ENCODE measurements around the gene PPP1R12B. TPM values are rescaled to one million over a fixed set of nuclear protein-coding genes. Genes with fewer than 3 reads are reported as not detected.

Gene PPP1R12B
- polyA plus RNA-seq, 2 donors = 7.5 to 14.7 TPM

DNA sequence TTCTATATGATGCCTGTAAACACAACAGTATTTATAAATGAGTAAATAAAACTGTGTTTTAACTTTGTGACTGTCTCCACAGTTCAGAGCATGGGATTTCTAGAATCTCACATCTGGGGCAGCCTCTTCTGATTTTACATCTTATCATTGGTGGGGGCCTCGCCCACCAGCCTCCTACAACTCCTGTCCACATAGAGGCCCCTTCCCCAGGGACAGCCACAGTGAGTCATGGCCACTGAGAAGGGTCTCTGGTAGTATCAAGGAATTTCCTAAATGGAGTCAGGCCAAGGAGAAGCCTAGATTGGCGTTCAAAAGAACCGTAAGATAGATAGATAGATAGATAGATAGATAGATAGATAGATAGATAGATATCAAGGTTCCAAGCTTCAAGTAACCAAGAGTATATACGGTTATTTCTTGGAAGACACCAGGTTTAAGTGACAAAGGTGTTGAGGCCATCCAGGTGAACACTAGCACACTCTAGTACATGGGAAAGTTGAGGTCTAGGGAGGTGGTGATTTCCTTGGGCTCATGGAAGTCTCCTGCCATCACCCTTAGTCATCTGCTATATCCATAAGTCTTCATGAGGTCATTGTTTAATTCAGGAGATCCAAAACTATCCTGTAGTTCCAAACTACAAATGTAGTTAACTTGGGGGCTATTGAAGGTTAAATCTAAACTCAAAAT, 240.1 kb downstream of the PPP1R12B start:
- H3K9me3 ChIP-seq (ENCODE audit: control insufficient read depth in 2 of 2, insufficient read depth in 1 of 2, low read depth in 1 of 2, low read length in 1 of 2) = no peaks in the 10 kb centered on the region
- no peak overlapping the region for H3K4me3 ChIP-seq (ENCODE audit: low read depth in 1 of 2, low read length in 2 of 2)
- 88 to 91% methylated on average over 4 of the region's 4 CpGs for whole genome bisulfite sequencing, 2 donors
- H3K27me3 ChIP-seq (ENCODE audit: control insufficient read depth in 1 of 2, insufficient read depth in 2 of 2, low read length in 2 of 2) = no peaks in the 10 kb centered on the region
- peaks cover 0 to 3% of the 10 kb centered on the region in 2 donors for H3K36me3 ChIP-seq (ENCODE audit: control insufficient read depth in 2 of 2, insufficient read depth in 2 of 2, low read length in 1 of 2)
- peaks cover 10 to 16% of the 10 kb centered on the region in 2 donors for H3K4me1 ChIP-seq (ENCODE audit: control insufficient read depth in 2 of 2, insufficient read depth in 2 of 2, low read length in 1 of 2)
- peak overlapping the region; percentile 80 to 83 for H3K27ac ChIP-seq (ENCODE audit: low read depth in 2 of 2, low read length in 1 of 2)

DNA sequence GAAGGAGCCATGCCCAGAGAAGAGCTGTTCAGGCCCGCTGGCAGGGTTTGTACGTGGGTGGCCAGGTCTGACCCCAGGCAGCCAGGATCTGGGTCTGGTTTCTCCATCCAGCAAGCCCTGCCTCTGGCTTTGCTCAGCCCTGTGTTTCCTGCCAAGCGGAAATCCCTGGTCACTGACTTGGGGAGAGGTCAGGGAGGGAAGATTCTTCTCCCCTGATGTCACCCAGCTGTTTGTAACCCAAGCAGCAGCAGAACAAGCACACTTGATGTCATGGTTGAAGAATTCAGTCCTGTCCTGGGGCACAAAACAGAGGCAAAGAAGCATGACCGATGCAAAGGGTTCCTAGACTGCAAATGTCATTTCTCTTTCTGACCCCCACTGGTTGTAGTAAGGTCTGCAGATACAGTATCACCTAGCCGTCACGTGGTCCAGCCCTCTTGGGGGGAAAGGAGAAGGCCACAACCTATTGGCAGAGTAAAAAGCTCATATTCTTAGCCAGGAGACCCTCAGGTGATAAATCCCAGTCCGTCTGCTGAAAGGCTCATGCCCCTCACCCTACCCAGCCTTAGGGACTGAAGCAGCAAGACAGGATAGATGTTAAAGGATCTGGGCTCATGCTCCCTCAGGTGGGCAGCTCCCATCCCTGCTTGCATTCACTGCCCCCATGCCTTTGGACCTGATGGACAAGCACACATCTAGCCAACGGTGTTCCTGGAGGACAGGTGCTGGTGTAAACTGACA, 240.9 kb downstream of the PPP1R12B start:
- Histone ChIP-seq H3K27me3 (ENCODE audit: control insufficient read depth in 1 of 2, insufficient read depth in 2 of 2, low read length in 2 of 2) (no peaks in the 10 kb centered on the region), H3K4me3 (ENCODE audit: low read depth in 1 of 2, low read length in 2 of 2) (no peak overlapping the region), H3K4me1 (ENCODE audit: control insufficient read depth in 2 of 2, insufficient read depth in 2 of 2, low read length in 1 of 2) (peaks cover 10 to 23% of the 10 kb centered on the region in 2 donors), H3K9me3 (ENCODE audit: control insufficient read depth in 2 of 2, insufficient read depth in 1 of 2, low read depth in 1 of 2, low read length in 1 of 2) (no peaks in the 10 kb centered on the region), H3K27ac (ENCODE audit: low read depth in 2 of 2, low read length in 1 of 2) (peak overlapping the region; percentile 80 to 83), H3K36me3 (ENCODE audit: control insufficient read depth in 2 of 2, insufficient read depth in 2 of 2, low read length in 1 of 2) (peaks cover 0 to 3% of the 10 kb centered on the region in 2 donors)
- WGBS, 2 donors = 62 to 74% methylated on average over 8 of the region's 8 CpGs

DNA sequence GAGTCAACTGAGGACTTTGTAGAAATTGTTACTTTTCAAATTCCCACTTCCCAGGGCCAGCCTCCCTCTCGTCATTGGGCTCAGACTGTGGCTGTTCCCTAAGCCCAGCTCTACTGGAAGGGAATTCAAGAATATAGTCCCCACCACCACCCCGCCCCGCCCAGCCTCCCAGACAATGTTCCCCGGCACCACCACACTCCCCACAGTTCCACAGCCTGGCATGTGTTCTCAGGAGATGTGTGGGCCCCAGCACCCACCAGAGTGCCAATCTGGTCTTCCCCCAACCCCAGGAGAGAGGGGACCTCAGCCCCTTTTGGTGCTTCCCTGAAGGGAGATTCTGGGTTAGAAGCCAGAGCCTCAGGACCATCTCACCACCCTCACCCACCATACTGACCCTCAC, 241.6 kb downstream of the PPP1R12B start:
- Histone ChIP-seq H3K4me3 (ENCODE audit: low read depth in 1 of 2, low read length in 2 of 2) (no peak overlapping the region), H3K4me1 (ENCODE audit: control insufficient read depth in 2 of 2, insufficient read depth in 2 of 2, low read length in 1 of 2) (peaks cover 12 to 23% of the 10 kb centered on the region in 2 donors), H3K36me3 (ENCODE audit: control insufficient read depth in 2 of 2, insufficient read depth in 2 of 2, low read length in 1 of 2) (peaks cover 0 to 3% of the 10 kb centered on the region in 2 donors), H3K27me3 (ENCODE audit: control insufficient read depth in 1 of 2, insufficient read depth in 2 of 2, low read length in 2 of 2) (no peaks in the 10 kb centered on the region), H3K9me3 (ENCODE audit: control insufficient read depth in 2 of 2, insufficient read depth in 1 of 2, low read depth in 1 of 2, low read length in 1 of 2) (no peaks in the 10 kb centered on the region), H3K27ac (ENCODE audit: low read depth in 2 of 2, low read length in 1 of 2) (no peak overlapping the region)
- WGBS, 2 donors = 91 to 95% methylated on average over 4 of the region's 4 CpGs

DNA sequence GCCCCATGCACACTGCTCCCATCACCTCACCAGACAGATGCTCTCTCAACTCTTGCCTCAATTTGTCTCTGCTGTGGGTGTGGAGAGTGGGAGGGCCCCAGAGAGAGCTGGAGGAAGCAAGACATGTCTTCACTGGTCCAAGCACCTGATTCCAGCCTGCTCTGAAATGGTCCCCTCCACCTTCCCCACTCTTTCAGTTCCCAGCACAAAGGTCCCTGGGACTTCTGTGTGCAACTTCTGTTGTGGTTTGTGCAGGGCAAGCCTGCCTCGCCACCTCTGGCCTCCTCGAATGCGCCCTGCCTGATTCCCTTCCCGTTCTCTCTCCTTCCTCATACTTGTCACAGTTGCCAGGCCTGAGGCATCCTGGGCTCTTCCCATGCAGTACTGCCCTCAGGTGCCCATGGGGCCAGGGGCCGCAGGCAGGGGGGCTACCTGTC, 242.5 kb downstream of the PPP1R12B start:
- H3K9me3 ChIP-seq (ENCODE audit: control insufficient read depth in 2 of 2, insufficient read depth in 1 of 2, low read depth in 1 of 2, low read length in 1 of 2) = no peaks in the 10 kb centered on the region
- peak overlapping the region; percentile 26 to 49 for H3K27ac ChIP-seq (ENCODE audit: low read depth in 2 of 2, low read length in 1 of 2)
- H3K4me3 ChIP-seq (ENCODE audit: low read depth in 1 of 2, low read length in 2 of 2) = no peak overlapping the region
- WGBS, 2 donors = 56 to 59% methylated on average over 5 of the region's 5 CpGs
- H3K4me1 ChIP-seq (ENCODE audit: control insufficient read depth in 2 of 2, insufficient read depth in 2 of 2, low read length in 1 of 2) = peaks cover 12 to 23% of the 10 kb centered on the region in 2 donors
- H3K36me3 ChIP-seq (ENCODE audit: control insufficient read depth in 2 of 2, insufficient read depth in 2 of 2, low read length in 1 of 2) = peaks cover 0 to 3% of the 10 kb centered on the region in 2 donors
- H3K27me3 ChIP-seq (ENCODE audit: control insufficient read depth in 1 of 2, insufficient read depth in 2 of 2, low read length in 2 of 2) = no peaks in the 10 kb centered on the region

DNA sequence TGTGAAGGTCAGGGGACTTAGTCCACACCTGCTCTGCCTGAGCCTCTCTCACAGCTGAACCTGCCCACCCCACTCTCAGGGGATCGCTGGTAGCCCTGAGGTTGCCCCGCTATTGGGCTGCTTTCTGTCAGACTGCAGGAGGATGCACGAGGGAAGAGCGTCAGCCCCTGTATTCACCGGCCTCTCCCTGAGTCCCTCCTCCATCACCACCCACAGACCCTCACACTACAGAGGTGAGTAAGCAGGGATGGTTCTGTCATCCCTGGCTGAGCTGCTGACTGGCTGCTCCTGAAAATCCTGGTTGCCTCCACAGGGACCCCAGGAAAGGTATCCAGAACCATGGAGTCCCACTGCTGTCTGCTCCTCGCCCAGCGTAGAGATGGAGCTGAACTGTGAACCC, 243.0 kb downstream of the PPP1R12B start:
- Histone ChIP-seq H3K4me1 (ENCODE audit: control insufficient read depth in 2 of 2, insufficient read depth in 2 of 2, low read length in 1 of 2) (peaks cover 12 to 22% of the 10 kb centered on the region in 2 donors), H3K27ac (ENCODE audit: low read depth in 2 of 2, low read length in 1 of 2) (peak overlapping the region; percentile 26 to 49), H3K36me3 (ENCODE audit: control insufficient read depth in 2 of 2, insufficient read depth in 2 of 2, low read length in 1 of 2) (peaks cover 0 to 3% of the 10 kb centered on the region in 2 donors), H3K4me3 (ENCODE audit: low read depth in 1 of 2, low read length in 2 of 2) (no peak overlapping the region), H3K27me3 (ENCODE audit: control insufficient read depth in 1 of 2, insufficient read depth in 2 of 2, low read length in 2 of 2) (no peaks in the 10 kb centered on the region), H3K9me3 (ENCODE audit: control insufficient read depth in 2 of 2, insufficient read depth in 1 of 2, low read depth in 1 of 2, low read length in 1 of 2) (no peaks in the 10 kb centered on the region)
- 93 to 94% methylated on average over 7 of the region's 7 CpGs for whole genome bisulfite sequencing, 2 donors

DNA sequence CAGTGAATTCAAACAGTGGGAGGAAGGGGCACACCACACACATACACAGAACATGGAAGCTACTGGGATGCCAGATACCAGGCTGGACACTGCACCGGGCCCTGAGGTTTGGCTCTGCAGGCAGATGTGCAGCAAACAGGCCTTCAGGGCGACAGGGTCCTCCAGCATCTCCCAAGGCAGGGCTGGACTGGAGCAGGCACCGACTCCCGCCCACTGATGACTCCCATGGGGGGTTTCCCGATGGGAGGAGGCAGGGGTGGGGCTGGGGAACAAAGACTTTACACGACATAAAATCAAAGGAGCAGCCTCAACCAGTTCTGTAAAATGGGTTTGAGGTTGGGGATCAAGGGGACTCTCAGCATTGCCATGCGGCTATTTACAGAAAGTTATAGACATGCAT, 243.6 kb downstream of the PPP1R12B start:
- Histone ChIP-seq H3K9me3 (ENCODE audit: control insufficient read depth in 2 of 2, insufficient read depth in 1 of 2, low read depth in 1 of 2, low read length in 1 of 2) (no peaks in the 10 kb centered on the region), H3K27me3 (ENCODE audit: control insufficient read depth in 1 of 2, insufficient read depth in 2 of 2, low read length in 2 of 2) (no peaks in the 10 kb centered on the region), H3K4me1 (ENCODE audit: control insufficient read depth in 2 of 2, insufficient read depth in 2 of 2, low read length in 1 of 2) (peaks cover 12 to 21% of the 10 kb centered on the region in 2 donors), H3K4me3 (ENCODE audit: low read depth in 1 of 2, low read length in 2 of 2) (no peak overlapping the region), H3K27ac (ENCODE audit: low read depth in 2 of 2, low read length in 1 of 2) (no peak overlapping the region), H3K36me3 (ENCODE audit: control insufficient read depth in 2 of 2, insufficient read depth in 2 of 2, low read length in 1 of 2) (peaks cover 0 to 3% of the 10 kb centered on the region in 2 donors)
- 75 to 78% methylated on average over 7 of the region's 7 CpGs for WGBS, 2 donors

DNA sequence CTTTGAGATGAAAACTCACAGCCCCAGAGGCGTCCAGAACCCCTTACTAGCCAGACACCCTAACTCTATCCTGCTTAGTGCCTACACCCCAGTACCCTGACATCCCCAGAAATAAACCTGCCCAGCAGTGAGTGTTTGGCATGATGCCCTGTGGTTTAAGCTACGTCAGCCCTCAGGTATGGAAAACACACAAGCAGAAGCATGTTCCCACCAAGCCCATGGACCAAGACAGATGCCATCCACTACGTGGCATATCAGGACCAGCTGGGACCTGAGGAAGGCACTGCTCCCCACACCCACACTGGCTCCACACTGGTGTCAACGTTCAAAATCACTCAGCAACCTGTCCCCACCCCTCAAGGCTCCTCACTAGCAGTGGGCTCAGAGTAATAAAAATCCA, 245.3 kb downstream of the PPP1R12B start:
- Histone ChIP-seq H3K27me3 (ENCODE audit: control insufficient read depth in 1 of 2, insufficient read depth in 2 of 2, low read length in 2 of 2) (no peaks in the 10 kb centered on the region), H3K9me3 (ENCODE audit: control insufficient read depth in 2 of 2, insufficient read depth in 1 of 2, low read depth in 1 of 2, low read length in 1 of 2) (no peaks in the 10 kb centered on the region), H3K27ac (ENCODE audit: low read depth in 2 of 2, low read length in 1 of 2) (peak overlapping the region in 1 of 2 donors; percentile 15), H3K36me3 (ENCODE audit: control insufficient read depth in 2 of 2, insufficient read depth in 2 of 2, low read length in 1 of 2) (peaks cover 0 to 3% of the 10 kb centered on the region in 2 donors), H3K4me1 (ENCODE audit: control insufficient read depth in 2 of 2, insufficient read depth in 2 of 2, low read length in 1 of 2) (peaks cover 12 to 21% of the 10 kb centered on the region in 2 donors), H3K4me3 (ENCODE audit: low read depth in 1 of 2, low read length in 2 of 2) (no peak overlapping the region)
- WGBS, 2 donors = 41 to 53% methylated on average over 4 of the region's 4 CpGs

DNA sequence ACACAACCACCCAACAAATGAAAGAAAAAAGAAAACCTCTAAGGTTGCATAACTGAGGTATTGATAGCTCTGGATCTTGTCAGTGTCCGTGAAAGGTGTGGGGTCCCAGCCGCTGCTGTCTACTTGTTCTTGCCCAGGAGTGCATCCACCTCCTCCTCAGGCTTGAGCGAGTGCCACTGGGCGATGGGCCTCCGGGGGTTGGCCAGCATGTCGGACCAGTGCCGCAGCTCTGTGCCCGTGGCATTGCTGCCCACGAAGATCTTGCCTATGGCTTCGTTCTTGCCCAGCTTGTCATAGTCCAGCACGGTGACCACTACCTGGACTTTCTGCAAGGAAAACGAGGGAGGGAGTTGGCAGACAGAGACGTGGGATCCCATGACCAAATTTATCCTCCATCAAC, 248.1 kb downstream of the PPP1R12B start:
- 88 to 96% methylated on average over 13 of the region's 13 CpGs for WGBS, 2 donors
- Histone ChIP-seq H3K4me3 (ENCODE audit: low read depth in 1 of 2, low read length in 2 of 2) (no peak overlapping the region), H3K4me1 (ENCODE audit: control insufficient read depth in 2 of 2, insufficient read depth in 2 of 2, low read length in 1 of 2) (peaks cover 6 to 9% of the 10 kb centered on the region in 2 donors), H3K27me3 (ENCODE audit: control insufficient read depth in 1 of 2, insufficient read depth in 2 of 2, low read length in 2 of 2) (no peaks in the 10 kb centered on the region), H3K9me3 (ENCODE audit: control insufficient read depth in 2 of 2, insufficient read depth in 1 of 2, low read depth in 1 of 2, low read length in 1 of 2) (no peaks in the 10 kb centered on the region), H3K36me3 (ENCODE audit: control insufficient read depth in 2 of 2, insufficient read depth in 2 of 2, low read length in 1 of 2) (peaks cover 0 to 2% of the 10 kb centered on the region in 2 donors), H3K27ac (ENCODE audit: low read depth in 2 of 2, low read length in 1 of 2) (no peak overlapping the region)

DNA sequence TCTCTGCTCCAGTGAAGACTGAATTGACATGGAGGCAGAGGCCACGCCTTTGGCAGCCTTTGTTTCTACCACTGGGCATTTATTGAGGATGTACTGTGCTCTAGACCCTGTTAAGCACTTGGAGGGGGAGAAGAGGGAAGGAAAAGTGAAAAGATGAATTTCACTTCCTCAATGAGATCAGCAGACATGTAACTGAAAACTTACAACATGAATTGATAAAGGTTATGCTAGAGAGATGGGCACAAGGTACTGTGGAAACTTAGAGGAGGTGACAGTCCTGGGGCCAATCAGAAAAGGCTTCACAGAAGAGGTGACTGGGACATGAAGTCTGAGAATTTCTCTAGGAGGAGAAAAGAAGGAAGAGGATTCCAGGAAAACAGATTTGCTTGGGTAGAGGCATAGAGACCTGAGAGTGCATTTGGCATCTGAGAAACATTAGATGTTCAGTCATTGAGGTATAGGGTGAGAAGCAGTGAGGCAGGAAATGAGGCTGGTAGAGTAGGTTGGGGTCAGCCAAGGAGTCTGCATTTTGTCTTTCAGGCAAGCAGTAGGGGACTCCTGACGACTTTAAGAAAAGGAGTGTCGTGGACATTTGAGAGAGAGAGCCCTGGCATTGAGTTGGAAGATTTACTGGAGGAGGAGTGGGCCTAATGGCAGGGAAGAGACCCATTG, 248.7 kb downstream of the PPP1R12B start:
- Histone ChIP-seq H3K36me3 (ENCODE audit: control insufficient read depth in 2 of 2, insufficient read depth in 2 of 2, low read length in 1 of 2) (no peaks in the 10 kb centered on the region), H3K27ac (ENCODE audit: low read depth in 2 of 2, low read length in 1 of 2) (no peak overlapping the region), H3K9me3 (ENCODE audit: control insufficient read depth in 2 of 2, insufficient read depth in 1 of 2, low read depth in 1 of 2, low read length in 1 of 2) (no peaks in the 10 kb centered on the region), H3K27me3 (ENCODE audit: control insufficient read depth in 1 of 2, insufficient read depth in 2 of 2, low read length in 2 of 2) (no peaks in the 10 kb centered on the region), H3K4me3 (ENCODE audit: low read depth in 1 of 2, low read length in 2 of 2) (no peak overlapping the region), H3K4me1 (ENCODE audit: control insufficient read depth in 2 of 2, insufficient read depth in 2 of 2, low read length in 1 of 2) (peaks cover 2 to 7% of the 10 kb centered on the region in 2 donors)
- 94 to 96% methylated on average over 3 of the region's 3 CpGs for WGBS, 2 donors

Data from esophagus (tissue), 2 donors.